GM03348 (cell line): Measurements from ENCODE around the gene MYBPC2.

Experiments
- DNase-seq: peaks from one replicate; pipeline ENCODE4 v3.0.0; 2012; ENCODE audit warnings: low spot score

MYBPC2 gene

GRCh38 chr19:50481351-50482149, 48.9 kb downstream of the MYBPC2 start:
- DNase-seq = no peak

GRCh38 chr19:50482271-50482855, 49.7 kb downstream of the MYBPC2 start:
- DNase-seq = no peak

GRCh38 chr19:50482916-50483315, 50.2 kb downstream of the MYBPC2 start:
- no peak for DNase-seq

GRCh38 chr19:50485284-50485955, 52.7 kb downstream of the MYBPC2 start:
- no peak for DNase-seq

GRCh38 chr19:50486823-50487515, 54.3 kb downstream of the MYBPC2 start:
- DNase-seq = no peak

GRCh38 chr19:50488389-50489194, 55.9 kb downstream of the MYBPC2 start:
- DNase-seq = no peak

- DNase-seq = no peak
These were observed 56.8 kb downstream of the MYBPC2 start for GRCh38 chr19:50489461-50490011.

- DNase-seq = no peak
These were observed 57.7 kb downstream of the MYBPC2 start for GRCh38 chr19:50490411-50490811.

- DNase-seq = no peak
These were observed 58.3 kb downstream of the MYBPC2 start for GRCh38 chr19:50490991-50491472.

- DNase-seq = no peak
These were observed 59.8 kb downstream of the MYBPC2 start for GRCh38 chr19:50492303-50493052.

GRCh38 chr19:50493171-50493570, 60.5 kb downstream of the MYBPC2 start:
- no peak for DNase-seq

- no peak for DNase-seq
These were observed 61.7 kb downstream of the MYBPC2 start for GRCh38 chr19:50494186-50495019.

- DNase-seq = no peak
These were observed 62.4 kb downstream of the MYBPC2 start for GRCh38 chr19:50495020-50495531.

GRCh38 chr19:50496189-50497021, 63.7 kb downstream of the MYBPC2 start:
- DNase-seq = no peak

GRCh38 chr19:50497022-50497405, 64.3 kb downstream of the MYBPC2 start:
- DNase-seq = no peak

GRCh38 chr19:50498219-50499056, 65.7 kb downstream of the MYBPC2 start:
- no peak for DNase-seq

- no peak for DNase-seq
These were observed 67.5 kb downstream of the MYBPC2 start for GRCh38 chr19:50500060-50500752.
